ENCODE results near the gene AGT.

DNA sequence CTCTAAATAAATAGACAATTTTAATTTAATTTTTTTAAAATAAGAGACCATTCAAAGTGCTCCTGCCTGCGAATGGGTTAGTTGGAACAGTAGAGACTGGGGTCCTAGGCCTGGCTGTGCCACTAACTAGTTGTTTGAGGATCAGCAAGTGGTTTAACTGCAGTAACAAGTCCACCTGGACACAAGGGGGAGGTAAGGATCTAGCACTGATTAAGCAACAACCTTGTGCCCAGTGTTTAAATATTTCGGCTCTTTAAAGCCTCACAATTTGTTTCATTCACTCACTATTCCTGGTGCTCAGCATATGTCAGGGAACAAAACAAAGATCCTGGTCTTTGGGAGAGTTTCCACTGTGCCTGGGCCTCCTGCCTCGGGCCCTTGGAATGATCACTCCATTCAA is 1.6 kb upstream of the AGT start:
- TF ChIP-seq, protein P1, sequence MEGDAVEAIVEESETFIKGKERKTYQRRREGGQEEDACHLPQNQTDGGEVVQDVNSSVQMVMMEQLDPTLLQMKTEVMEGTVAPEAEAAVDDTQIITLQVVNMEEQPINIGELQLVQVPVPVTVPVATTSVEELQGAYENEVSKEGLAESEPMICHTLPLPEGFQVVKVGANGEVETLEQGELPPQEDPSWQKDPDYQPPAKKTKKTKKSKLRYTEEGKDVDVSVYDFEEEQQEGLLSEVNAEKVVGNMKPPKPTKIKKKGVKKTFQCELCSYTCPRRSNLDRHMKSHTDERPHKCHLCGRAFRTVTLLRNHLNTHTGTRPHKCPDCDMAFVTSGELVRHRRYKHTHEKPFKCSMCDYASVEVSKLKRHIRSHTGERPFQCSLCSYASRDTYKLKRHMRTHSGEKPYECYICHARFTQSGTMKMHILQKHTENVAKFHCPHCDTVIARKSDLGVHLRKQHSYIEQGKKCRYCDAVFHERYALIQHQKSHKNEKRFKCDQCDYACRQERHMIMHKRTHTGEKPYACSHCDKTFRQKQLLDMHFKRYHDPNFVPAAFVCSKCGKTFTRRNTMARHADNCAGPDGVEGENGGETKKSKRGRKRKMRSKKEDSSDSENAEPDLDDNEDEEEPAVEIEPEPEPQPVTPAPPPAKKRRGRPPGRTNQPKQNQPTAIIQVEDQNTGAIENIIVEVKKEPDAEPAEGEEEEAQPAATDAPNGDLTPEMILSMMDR (IDR thresholded peaks at IDR 0.05), result no peak
- TF ChIP-seq POLR2A (IDR thresholded peaks at IDR 0.05) (no peak), EP300 (IDR thresholded peaks at IDR 0.05) (no peak), POLR2AphosphoS5 (IDR thresholded peaks at IDR 0.05) (no peak)

All from gastroesophageal sphincter (tissue), 3 donors.